ENCODE data around the gene RPL26.

RPL26 gene

GRCh38 chr17:8333281-8333680 is 49.7 kb downstream of the RPL26 start:
- FAIRE-seq (no peak), DNase-seq (ENCODE audit: extremely low spot score, insufficient read length, low read depth) (no peak)

GRCh38 chr17:8332688-8333087 is 50.3 kb downstream of the RPL26 start:
- DNase-seq (ENCODE audit: extremely low spot score, insufficient read length, low read depth) = no peak
- no peak for FAIRE-seq

- no peak for DNase-seq (ENCODE audit: extremely low spot score, insufficient read length, low read depth)
- FAIRE-seq = no peak
These were observed 50.9 kb downstream of the RPL26 start for GRCh38 chr17:8332128-8332527.

All from GM18507 (cell line).